ENCODE results near the gene MED31.
"Not testable (repeated sequence)": the region's sequence is repeated elsewhere in the genome, so short reads cannot be mapped to it uniquely, and the experiment has no call there.

The MED31 gene

GRCh38 chr17:6695565-6695964 is 44.2 kb upstream of the MED31 start:
- no peak for TF ChIP-seq CTCF (IDR thresholded peaks at IDR 0.05)
- intact Hi-C loops (cut with DNase I; ENCODE audit: low total_unique reads), result loop anchor here (10.0 kb wide), 1 partner anchor 159 kb away; no protein-coding TSS in a partner anchor
- H3K4me3 ChIP-seq, result no peak overlapping the region
- H3K27me3 ChIP-seq, result peaks cover 0 to 8% of the 10 kb centered on the region in 2 donors
- DNase-seq, result no peak
- no peaks in the 10 kb centered on the region for H3K9me3 ChIP-seq
- H3K36me3 ChIP-seq, result no peaks in the 10 kb centered on the region
- no peaks in the 10 kb centered on the region for H3K4me1 ChIP-seq
- H3K27ac ChIP-seq, result no peak overlapping the region

DNA sequence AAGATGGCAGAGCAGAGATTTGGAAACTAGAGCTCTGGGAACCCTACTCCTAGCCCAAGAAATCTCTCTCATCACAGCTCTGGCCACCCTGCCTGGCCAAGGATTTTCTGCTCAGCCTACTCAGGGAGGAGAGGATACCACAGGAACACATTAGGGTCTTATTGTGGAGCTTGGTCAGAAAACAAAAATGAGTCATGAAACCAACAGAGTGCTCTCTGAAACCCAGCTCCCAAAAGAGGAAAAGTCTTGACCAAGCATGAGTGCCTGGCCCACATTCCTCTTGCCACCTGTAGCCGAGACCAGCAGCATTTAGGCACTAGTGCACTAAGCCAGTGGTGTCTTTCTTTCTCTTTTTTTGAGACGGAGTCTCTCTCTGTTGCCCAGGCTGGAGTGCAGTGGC is 43.6 kb upstream of the MED31 start:
- no peak overlapping the region for H3K4me3 ChIP-seq
- H3K4me1 ChIP-seq, result no peaks in the 10 kb centered on the region
- intact Hi-C loops (cut with DNase I; ENCODE audit: low total_unique reads), result loop anchor here (10.0 kb wide), 1 partner anchor 160 kb away; no protein-coding TSS in a partner anchor
- H3K9me3 ChIP-seq, result no peaks in the 10 kb centered on the region
- TF ChIP-seq CTCF (IDR thresholded peaks at IDR 0.05), result no peak
- no peak for DNase-seq
- H3K27me3 ChIP-seq, result peaks cover 0 to 13% of the 10 kb centered on the region in 2 donors
- no peak overlapping the region for H3K27ac ChIP-seq
- no peaks in the 10 kb centered on the region for H3K36me3 ChIP-seq

DNA sequence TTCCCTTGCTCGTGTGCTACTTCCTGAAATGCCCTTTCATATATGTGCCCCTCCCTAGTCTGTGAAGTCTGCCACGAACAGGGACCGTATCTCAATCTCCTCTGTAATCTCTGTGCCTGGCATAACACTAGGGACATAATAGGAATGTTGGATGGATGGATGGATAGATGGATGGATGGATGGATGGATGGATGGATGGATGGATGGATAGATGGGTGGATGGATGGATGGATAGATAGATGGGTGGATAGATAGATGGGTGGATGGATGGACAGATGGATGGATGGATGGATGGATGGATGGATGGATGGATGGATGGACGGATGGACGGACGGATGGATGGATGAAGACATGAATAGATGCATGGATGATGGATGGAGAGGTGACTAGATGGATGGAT is 40.6 kb upstream of the MED31 start:
- intact Hi-C loops (cut with DNase I; ENCODE audit: low total_unique reads), result loop anchor here (10.0 kb wide), 1 partner anchor 163 kb away; no protein-coding TSS in a partner anchor
- DNase-seq, H3K9me3 ChIP-seq, H3K4me1 ChIP-seq, H3K36me3 ChIP-seq, H3K27ac ChIP-seq, H3K4me3 ChIP-seq: not testable (repeated sequence)
- H3K27me3 ChIP-seq, result peaks cover 0 to 17% of the 10 kb centered on the region in 2 donors

GRCh38 chr17:6691546-6691945 is 40.1 kb upstream of the MED31 start:
- H3K27me3 ChIP-seq, result peaks cover 0 to 17% of the 10 kb centered on the region in 2 donors
- no peaks in the 10 kb centered on the region for H3K9me3 ChIP-seq
- no peak overlapping the region for H3K4me3 ChIP-seq
- no peaks in the 10 kb centered on the region for H3K36me3 ChIP-seq
- H3K4me1 ChIP-seq, result no peaks in the 10 kb centered on the region
- no peak for DNase-seq
- H3K27ac ChIP-seq, result no peak overlapping the region
- TF ChIP-seq CTCF (IDR thresholded peaks at IDR 0.05), result no peak
- intact Hi-C loops (cut with DNase I; ENCODE audit: low total_unique reads), result loop anchor here (10.0 kb wide), 1 partner anchor 163 kb away; no protein-coding TSS in a partner anchor

DNA sequence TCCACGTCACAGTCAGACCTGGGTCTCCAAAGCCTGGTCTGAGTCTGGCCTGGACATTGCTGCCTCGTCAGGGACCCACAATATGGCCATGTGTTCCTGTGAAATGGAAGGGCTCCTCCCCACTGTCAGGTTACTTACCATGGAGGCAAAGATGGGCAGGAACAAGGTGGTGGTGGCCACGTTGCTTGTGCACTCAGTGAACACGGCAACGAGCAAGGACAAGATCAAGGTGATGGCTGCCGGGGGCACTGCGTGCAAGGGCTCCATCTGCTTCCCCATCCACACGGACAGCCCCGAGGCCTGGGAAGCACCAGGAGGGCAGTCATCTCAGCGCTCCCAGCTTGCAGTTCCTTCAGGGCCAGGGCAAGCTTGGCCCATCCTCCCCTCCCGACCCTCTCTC is 39.2 kb upstream of the MED31 start:
- Histone ChIP-seq H3K4me1 (no peaks in the 10 kb centered on the region), H3K27me3 (peaks cover 0 to 24% of the 10 kb centered on the region in 2 donors), H3K9me3 (no peaks in the 10 kb centered on the region), H3K4me3 (no peak overlapping the region), H3K36me3 (no peaks in the 10 kb centered on the region), H3K27ac (no peak overlapping the region)
- intact Hi-C loops (cut with DNase I; ENCODE audit: low total_unique reads), result loop anchor here (10.0 kb wide), 1 partner anchor 164 kb away; no protein-coding TSS in a partner anchor
- DNase-seq, result no peak
- TF ChIP-seq CTCF (IDR thresholded peaks at IDR 0.05), result no peak

- Histone ChIP-seq H3K36me3 (no peaks in the 10 kb centered on the region), H3K27me3 (peaks cover 0 to 29% of the 10 kb centered on the region in 2 donors), H3K9me3 (no peaks in the 10 kb centered on the region), H3K27ac (no peak overlapping the region), H3K4me3 (no peak overlapping the region), H3K4me1 (no peaks in the 10 kb centered on the region)
- intact Hi-C loops (cut with DNase I; ENCODE audit: low total_unique reads), result no loop called here
- DNase-seq, result no peak
- TF ChIP-seq CTCF (IDR thresholded peaks at IDR 0.05), result no peak
Observed at GRCh38 chr17:6688944-6689343, 37.5 kb upstream of the MED31 start.
